Endometrium (tissue), 2 donors: Measurements from ENCODE around the gene TRIM7.

Experiments used
- FAIRE-seq: peaks from 2 replicates; lab custom pipeline; 2012; peaks lifted over from hg19 to GRCh38; lab: Jason Lieb, UNC
- donor health status: control.
- donor health status: control.

TRIM7 gene

DNA sequence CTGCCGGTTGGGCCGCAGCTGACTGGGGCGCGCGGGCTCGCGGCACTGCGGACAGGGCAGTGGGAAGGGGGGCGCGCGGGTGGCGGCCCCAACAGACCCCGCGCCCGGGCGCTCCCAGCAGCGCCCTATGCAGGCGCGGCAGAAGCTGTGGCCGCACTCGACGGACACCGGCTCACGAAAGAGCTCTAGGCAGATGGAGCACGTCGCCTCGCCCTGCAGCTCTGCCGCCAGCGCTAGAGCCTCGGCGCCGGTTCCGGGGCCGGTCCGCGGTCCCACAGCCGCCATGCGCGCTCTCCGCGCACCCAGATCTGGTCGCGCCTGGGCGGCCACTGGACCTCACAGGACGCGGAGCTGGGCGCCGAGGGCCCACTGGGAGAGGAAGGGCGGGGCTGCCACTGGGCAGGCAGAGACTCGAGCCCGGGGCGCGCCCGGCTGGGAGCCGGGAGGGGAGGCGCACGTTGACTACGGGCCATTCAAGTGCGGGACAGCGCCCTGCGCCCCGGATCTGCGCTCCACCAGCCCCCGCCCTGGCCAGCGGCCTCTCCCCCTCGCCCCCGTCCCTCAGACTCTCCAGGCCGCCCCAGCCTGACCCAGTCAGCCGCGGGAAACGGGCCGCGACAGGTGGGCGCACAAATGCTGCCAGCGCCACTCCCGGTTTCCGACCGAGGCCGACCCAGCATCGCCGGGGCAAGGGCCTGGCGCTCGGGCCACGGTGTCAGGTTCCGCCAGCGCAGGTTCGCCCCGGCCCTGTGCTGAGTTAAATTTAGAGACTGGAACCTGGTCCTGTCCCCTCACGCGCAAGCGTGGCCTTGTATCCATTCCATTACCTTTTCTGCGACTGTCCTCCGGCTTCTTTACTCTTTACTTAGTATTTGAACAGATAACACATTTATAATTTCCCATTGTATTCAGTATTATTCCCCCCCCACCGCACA lies at the start of gene TRIM7:
Gene TRIM7, minus strand, starts transcription at position 371 of the 935 bp plus-strand sequence. Its CDS starts 86 bp downstream, at position 285.
- FAIRE-seq, result no peak

DNA sequence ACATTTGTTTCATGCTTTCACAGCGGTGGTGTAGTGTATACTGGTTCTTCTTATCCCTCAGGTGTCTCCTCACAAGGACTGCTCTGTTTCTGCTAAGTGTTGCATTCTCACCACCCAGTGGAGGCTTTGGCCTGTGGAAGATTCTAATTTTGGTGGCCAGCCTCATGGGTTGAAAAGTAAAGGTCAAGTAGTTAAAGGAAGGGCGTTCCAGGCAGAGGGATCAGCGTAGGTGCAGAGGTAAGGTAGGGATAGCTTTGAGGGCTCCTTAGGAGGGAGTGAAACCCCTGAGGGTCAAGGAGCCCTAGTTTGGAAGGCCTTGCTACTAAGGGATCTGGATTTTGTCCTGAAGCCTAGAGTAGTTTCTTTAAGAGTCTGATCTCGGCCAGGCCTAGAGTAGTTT lies 43.3 kb upstream of the TRIM7 start:
- no peak for FAIRE-seq

DNA sequence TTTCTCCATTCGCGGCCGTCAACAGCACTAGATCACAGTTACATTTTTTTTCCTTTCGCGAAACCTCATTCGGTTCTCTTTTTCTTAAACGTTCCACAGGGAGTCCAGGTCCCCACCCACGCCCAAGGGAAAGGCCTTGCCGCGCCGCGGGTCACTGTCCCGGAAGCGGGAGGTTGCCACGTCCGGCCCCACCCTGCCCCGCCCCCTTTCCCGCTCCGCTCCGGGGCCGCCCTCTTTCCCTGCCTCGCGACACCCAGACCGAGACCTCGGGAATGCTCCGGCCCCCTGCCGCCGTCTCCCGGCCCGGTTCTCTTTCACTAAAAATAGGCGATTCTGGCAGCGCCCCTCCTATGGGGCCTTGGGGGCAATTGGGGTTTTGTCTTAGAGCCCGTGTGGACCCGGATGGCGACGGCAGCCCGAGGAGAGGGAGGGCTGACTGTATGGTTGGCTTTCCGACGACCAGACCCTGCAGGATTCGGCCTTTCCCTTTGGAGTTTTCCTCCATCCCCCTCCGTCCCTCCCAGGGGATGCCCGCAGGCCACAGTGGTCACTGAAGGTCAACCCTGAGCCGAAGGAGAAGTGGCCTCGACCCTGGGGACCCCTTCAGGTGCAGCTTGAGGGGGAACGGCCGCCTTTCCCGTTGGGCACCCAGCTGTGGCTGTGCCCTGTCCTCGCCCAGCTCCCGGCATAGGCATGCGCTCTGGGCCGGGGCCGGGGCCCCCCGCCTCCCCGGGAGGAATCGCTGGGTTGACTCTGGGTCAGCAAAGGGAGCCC lies 41.5 kb upstream of the TRIM7 start:
- FAIRE-seq, result no peak

DNA sequence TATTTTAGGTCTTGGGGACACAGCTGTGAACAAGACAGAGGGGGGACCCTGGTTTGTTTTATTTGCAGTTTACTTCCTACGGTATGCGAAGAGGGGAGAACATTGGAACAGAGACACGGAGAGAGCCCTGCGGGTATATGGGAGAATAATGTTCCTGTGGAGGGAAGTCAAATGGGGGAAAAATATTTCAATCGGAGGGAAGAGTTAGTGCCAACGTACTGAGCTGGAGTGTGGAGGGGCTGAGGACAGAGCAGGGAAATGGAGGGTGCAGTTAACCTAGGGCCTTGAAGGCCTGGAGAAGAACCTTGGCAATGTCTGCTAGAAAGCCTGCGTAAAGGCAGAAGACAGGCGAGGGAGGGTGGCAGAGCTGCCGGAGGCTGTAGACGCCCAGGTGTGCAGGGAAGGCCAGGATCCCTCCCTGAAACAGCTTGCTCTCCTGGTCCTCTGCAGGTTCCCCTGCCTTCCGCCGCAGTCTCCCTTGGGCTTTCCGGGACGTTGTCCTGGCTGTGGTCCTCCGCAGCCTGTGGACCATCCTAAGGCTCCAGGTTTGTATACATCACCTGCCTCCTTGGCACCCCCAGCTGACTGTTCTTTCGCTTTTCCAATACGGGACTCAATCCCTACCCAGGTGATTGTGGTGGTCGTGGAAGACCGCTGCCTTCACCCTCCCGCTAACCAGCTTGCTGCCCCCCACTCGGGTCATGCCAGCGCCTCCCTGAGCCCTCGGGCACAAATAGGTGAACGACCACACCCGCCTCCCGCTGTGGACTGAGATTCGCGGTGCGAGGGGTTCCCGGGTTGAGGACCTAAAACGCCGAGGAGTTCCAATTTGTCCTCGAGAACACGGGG lies 40.7 kb upstream of the TRIM7 start:
- no peak for FAIRE-seq

DNA sequence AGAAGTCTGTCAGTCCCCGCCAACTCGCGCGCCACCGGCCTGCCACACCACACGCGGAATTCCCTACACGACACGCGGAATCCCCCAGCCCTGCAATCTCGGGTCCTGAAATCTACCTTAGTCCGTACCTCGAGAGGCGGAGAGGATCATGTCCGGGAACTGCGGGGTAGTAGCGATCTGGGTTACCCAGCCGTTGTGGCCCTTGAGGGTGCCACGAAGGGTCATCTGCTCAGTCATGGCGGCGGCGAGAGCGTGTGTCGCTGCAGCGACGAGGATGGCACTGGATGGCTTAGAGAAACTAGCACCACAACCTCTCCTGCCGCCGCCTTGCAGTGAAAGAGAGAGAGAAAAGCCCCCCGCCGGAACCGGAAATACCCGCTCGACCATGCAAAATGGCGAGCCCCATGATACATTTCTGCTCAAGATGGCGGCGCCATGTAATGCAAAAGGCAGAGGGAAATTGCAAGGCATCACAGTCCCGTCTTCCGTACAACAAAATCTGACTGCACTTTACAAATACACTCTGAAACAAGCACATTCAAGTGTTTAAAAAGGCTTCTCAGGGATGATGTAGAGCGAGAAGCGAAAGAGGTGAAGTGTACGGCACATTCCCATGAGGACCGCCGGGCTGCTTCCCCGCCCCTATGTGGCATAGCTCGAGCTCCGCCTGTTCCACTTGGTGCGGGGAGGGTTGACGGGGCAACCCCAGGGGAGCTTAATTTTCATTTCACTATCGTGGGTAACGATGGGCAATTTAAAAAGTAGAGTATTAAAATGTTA lies 38.8 kb upstream of the TRIM7 start, which contains the start of gene RACK1:
Gene RACK1, minus strand, starts transcription at position 343 of the 780 bp plus-strand sequence. Its CDS starts 106 bp downstream, at position 237.
- no peak for FAIRE-seq

DNA sequence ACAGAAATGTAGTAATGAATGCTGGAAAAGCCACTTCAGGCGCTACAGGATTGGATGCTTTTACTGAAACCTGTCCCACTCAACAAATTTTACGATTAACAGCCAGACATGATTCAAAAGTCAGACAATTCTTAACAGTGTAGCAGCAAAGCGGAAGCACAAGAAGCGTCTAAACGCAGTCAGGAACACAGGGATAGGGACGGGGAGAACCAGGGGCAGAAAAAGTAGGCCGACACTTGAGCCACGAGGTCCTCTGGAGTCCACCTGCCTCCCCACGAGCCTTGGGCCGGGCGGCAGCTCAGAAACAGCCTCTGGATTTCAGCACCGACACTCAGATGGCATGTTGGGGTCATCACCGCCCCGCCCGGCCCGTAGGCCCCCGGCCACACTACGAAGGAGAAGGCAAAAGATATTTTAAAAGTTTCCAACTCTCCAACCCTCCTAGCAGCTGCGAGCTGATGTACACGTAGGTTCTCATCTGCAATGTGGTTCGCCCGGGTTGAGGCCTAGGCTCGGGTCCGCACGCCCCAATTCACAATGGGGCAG lies 38.1 kb upstream of the TRIM7 start:
- FAIRE-seq, result no peak

DNA sequence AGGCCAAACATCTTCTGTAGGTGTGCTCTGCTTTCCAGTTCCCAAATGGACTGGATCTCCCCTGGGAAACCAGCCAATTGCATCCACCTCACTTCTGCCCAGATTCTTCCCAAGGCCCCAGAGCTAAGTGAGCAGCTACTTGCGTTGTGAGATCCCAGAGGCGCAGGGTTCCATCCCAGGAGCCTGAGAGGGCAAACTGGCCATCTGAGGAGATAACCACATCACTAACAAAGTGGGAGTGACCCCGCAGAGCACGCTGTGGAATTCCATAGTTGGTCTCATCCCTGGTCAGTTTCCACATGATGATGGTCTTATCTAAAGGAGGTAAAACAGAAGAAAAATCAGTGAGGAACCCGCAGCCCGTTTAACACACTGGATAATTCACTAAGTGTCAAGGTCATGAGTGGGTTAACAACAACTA lies 37.0 kb upstream of the TRIM7 start:
- FAIRE-seq, result no peak

DNA sequence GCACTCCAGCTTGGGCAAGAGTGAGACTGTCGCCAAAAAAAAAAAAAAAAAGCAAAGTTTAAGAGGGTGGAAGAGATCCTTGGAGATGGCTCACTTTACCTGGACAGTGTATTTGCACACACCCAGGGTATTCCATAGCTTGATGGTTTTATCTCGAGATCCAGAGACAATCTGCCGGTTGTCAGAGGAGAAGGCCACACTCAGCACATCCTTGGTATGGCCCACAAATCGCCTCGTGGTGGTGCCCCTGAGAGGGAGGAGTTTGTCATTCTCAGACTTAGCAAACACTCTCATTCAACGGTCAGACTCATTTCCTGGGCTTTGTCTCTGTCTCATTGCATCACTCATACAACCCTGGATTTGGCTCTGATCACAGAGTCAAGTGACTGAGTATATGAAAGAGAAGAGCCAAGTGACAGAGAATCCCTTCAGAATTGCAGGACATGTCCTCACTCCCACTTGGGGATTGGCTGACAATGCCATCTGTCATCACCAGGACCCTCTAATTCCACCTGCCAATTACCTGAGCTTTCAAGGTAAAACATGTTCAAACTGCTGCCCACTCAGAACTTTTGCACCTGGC lies 36.5 kb upstream of the TRIM7 start:
- FAIRE-seq, result no peak

DNA sequence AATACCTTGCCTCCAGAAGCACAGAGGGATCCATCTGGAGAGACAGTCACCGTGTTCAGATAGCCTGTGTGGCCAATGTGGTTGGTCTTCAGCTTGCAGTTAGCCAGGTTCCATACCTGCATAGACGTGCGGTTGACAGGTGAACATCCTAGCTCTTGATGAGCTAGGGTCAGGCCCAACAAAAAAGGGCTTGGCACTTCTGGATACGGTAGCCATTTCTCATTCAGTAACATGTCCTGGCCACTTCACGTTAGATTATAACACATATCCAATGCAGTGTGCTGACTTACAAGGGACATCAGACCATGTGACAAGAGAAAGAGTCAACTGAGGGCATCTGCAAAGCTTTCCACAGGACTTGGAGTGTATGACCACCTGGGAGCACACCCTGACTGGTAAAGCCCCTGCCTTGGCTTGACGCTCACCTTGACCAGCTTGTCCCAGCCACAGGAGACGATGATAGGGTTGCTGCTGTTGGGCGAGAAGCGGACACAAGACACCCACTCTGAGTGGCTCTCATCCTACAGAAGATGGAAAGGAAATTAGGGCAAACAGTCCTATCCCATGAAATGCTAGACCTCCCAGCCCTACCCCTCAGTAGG lies 34.2 kb upstream of the TRIM7 start:
- no peak for FAIRE-seq

DNA sequence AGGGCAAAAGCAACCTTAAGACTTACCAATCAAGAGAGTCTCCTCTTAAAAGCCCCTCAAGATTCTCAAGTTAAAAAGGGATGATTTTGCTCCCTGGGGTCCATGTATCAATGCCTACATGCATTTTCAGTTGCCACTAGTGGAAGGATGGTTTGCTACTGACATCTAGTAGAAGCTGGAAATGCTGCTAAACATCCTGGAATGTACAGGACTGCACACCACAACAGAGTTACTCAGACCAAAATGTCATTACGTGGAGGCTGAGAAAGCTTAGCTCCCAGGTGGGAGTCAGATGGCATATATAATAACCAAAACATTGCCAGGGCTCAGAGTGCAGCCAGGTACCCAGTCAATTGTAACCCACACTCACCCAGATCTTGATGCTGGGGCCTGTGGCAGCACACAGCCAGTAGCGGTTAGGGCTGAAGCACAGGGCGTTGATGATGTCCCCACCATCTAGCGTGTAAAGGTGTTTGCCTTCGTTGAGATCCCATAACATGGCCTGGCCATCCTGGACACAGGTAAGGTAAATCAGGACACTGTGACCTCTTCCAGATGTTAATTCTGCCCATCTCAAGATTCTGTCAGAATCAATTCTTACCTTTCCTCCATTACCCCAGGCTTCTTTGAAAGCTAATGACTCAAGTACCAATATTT lies 32.9 kb upstream of the TRIM7 start:
- FAIRE-seq, result no peak

DNA sequence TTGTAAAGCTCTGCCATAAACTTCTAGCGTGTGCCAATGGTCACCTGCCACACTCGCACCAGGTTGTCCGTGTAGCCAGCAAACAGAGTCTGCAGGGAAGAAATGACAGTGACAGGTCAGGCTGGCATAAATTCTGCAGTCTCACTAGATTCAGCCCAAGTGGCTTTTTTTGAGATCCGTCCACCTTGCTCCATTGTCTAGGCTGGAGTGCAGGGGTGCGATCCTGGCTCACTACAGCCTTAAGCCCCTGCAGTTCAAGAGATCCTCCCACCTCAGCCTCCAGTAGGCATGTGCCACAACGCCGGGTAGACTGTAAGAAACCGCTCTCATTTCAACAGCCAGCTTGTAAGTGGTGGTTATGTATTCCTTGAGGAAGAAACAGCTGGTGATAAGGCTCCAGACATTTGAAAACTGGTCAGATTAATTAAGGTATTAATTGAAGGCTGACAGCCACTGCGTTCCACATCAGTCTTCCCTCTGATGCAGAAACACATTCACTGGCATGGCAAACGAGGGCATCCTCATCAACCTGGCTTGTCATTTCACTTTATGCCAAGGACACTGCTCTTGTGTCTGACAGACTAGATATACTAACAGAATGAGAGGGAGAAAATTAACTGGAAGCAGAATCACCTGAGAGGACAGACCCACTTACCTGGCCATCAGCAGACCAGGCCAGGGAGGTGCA lies 32.1 kb upstream of the TRIM7 start:
- FAIRE-seq, result no peak

DNA sequence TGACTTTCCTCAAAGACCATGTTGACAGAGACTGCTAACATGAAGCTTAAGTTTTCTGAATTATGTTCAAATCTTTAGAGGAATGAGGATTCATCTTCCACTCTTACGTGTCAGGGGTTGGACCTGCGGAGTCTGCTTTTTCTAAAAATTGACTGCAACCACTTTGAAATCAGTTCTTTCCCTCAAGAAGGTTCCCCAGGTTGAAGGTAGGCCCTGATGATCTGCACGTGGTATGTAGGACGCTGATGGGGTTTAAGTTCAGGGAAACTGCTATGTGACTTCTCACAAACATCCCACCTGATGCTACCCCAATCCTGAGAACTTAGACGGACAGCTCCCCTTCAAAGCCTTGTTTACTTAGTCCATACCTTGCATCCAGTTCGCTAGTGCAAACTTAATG lies 31.5 kb upstream of the TRIM7 start:
- no peak for FAIRE-seq

DNA sequence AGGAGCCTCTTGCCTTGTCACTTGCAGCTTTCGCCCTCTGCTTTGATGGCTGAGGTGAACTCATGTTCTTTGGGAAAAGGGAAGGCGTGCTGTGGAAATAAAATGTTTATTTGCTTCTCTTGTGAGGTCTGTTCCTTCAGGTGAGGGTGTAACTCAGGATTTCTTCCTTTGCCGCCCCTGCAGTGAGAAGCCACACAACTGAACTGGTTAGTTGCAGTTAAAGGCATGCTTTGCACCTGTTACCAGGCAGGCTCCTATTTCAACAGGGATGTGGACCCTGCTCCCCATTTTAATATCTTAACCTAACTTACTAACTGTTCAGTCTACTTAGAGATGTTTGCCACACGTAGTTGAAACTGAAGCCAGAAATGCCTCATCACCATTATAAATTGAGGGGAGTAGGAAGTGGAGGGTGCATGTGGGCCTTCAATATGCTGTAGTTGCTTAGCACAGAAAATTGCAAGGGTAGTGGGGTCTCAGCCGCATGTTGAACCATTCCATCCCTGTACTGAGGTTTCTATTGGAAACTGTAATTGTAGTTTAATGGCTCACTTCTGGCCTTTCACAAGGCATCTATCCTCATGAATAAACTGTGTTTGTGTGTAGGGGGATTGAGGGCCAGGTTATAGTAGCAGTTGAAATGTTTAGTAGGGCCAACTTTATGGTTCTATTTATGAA lies 30.8 kb upstream of the TRIM7 start:
- no peak for FAIRE-seq

DNA sequence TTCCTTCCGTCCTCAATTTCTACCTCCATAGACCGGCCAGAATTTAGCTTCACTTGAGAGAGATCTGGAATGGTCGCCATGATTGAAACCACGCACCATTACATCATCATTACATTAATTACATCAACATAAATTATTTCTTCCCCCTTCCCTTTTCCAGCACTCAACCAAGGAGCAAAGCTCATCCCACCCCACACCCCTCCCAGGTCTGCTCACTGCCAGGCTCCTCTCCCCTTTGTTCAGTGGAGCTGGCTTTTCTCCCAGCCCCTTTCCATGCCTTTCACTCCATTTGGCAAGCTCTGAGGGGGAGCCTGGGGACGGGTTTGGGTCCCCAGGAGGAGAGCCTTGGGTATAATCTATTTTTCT lies 30.3 kb upstream of the TRIM7 start:
- no peak for FAIRE-seq

DNA sequence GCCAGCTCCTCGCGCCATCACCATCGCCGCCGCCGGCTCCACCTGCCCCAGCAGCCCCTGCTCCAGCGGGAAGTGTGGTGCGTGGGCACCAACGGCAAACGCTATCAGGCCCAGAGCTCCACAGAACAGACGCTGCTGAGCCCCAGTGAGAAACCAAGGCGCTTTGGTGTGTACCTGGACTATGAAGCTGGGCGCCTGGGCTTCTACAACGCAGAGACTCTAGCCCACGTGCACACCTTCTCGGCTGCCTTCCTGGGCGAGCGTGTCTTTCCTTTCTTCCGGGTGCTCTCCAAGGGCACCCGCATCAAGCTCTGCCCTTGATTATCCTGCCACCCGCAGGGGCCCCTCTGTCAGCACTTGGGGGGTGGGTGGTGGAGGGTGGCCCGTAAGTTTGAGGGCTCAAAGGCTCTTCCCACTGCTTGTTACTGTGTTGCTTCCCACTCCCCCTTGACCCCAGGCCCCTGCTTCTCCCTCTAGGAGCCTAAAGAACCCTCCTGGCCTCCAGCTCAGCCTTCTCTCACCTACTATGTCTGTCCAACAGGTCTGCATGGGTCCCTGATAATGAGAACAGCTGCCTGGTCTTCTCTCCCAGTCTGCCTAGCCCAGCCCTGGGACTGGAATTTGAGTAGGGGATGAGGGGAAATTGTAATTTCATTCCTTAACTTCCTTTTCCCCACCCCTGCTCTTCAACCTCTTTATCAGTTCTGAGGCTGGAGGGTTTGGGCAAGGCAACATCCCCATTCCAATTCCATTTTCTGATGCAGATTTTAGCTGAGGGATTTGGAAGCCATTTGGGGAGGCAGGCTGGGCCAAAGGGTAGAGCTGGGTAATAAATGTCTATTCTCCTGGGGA lies 29.7 kb upstream of the TRIM7 start:
- FAIRE-seq, result no peak

DNA sequence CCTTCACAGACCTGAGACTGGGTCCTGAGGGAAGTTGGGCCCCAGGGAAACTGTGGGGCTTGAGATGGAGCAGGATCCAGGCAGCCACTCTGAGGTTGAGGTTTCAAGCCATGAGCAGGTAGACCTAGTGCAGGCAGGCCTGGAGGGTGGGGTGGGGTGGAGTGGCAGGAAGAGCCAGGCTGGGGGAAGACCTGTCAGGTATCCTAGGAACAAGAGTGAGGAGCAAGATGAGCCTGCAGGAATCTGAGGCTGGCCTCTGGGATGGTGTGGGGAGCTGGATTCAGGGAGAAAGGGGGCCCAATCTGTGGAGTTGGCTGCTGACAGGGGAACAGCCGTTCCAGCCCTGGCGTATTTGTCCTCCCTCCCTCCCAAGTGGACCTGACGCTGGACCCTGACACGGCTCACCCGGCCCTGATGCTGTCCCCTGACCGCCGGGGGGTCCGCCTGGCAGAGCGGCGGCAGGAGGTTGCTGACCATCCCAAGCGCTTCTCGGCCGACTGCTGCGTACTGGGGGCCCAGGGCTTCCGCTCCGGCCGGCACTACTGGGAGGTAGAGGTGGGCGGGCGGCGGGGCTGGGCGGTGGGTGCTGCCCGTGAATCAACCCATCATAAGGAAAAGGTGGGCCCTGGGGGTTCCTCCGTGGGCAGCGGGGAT lies 28.9 kb upstream of the TRIM7 start:
- FAIRE-seq, result no peak
